Osteoblast (primary cell): Measurements from ENCODE around the gene DROSHA. TPM values are rescaled to one million over a fixed set of nuclear protein-coding genes. Genes with fewer than 3 reads are reported as not detected.

Source experiments
- DNase-seq: peaks from one replicate; pipeline ENCODE4 v3.0.0; 2011; ENCODE audit warnings: low spot score, mixed read lengths; ENCODE audit not compliant: insufficient read length; ENCODE audit errors: missing footprints
- H2AFZ ChIP-seq: 2 replicates; pipeline ENCODE4 v1.6.0; 2011; ENCODE audit warnings: mild to moderate bottlenecking, low read length
- H3K27ac ChIP-seq: 2 replicates; pipeline ENCODE4 v1.5.1; 2011; ENCODE audit warnings: mild to moderate bottlenecking, low read depth, low read length, moderate library complexity
- H3K27me3 ChIP-seq: 2 replicates; pipeline ENCODE4 v1.6.0; 2012; ENCODE audit warnings: mild to moderate bottlenecking, control low read depth, inconsistent platforms, low read length, moderate library complexity; ENCODE audit not compliant: insufficient read depth
- H3K36me3 ChIP-seq: 2 replicates; pipeline ENCODE4 v1.5.1; 2011; ENCODE audit warnings: mild to moderate bottlenecking, low read length, control low read depth, moderate library complexity; ENCODE audit not compliant: insufficient read depth
- H3K4me1 ChIP-seq: 2 replicates; pipeline ENCODE4 v1.5.1; 2011; ENCODE audit warnings: mild to moderate bottlenecking, low read length, control low read depth, moderate library complexity; ENCODE audit not compliant: insufficient read depth
- H3K4me2 ChIP-seq: 2 replicates; pipeline ENCODE4 v1.6.0; 2011; ENCODE audit warnings: mild to moderate bottlenecking, low read length; ENCODE audit not compliant: insufficient read depth
- H3K4me3 ChIP-seq: fragments of 200-600 bp; sonication (generic); 3 replicates; pipeline ENCODE4 v1.5.1; 2012; ENCODE audit warnings: mild to moderate bottlenecking, low read length, inconsistent platforms; ENCODE audit not compliant: insufficient read depth
- H3K79me2 ChIP-seq: 2 replicates; pipeline ENCODE4 v1.6.0; 2012; ENCODE audit warnings: mild to moderate bottlenecking, low read length, control low read depth, inconsistent platforms; ENCODE audit not compliant: insufficient read depth
- H3K9me3 ChIP-seq: 2 replicates; pipeline ENCODE4 v1.5.1; 2011; ENCODE audit warnings: low read depth, low read length, control low read depth
- H4K20me1 ChIP-seq: 2 replicates; pipeline ENCODE4 v1.6.0; 2012; ENCODE audit warnings: mild to moderate bottlenecking, low read length, control low read depth; ENCODE audit not compliant: insufficient read depth
- CTCF ChIP-seq: IDR thresholded peaks from 2 replicates; pipeline ENCODE4 v1.5.1; 2011; ENCODE audit warnings: mild to moderate bottlenecking, low read depth, low read length, moderate library complexity; ENCODE audit errors: extremely low read depth
- total RNA-seq: library from RNA; depleted of rRNA; stranded (reverse); fragments of >200 nt; gene quantifications from 2 replicates; pipeline ENCODE4 v1.2.3, GENCODE V29; 2012

The DROSHA gene
- total RNA-seq = 32.9 and 35.7 TPM in 2 replicates

GRCh38 chr5:31531888-31532547 is at the start of gene DROSHA, which contains the start of gene C5orf22:
DROSHA (minus strand) TSS chr5:31532093; CDS start chr5:31529059, 3,034 bp downstream.
C5orf22 (plus strand) TSS chr5:31532301; CDS start chr5:31532393, 92 bp downstream.
- H3K27ac ChIP-seq = peak within 1 kb of the TSS; percentile 87
- peaks cover 63% of the 10 kb centered on the region for H3K79me2 ChIP-seq
- H4K20me1 ChIP-seq = peaks cover 6% of the 10 kb centered on the region
- H3K4me1 ChIP-seq = peaks cover 16% of the 10 kb centered on the region
- peak; percentile 7 for TF ChIP-seq CTCF
- no peaks in the 10 kb centered on the region for H3K27me3 ChIP-seq
- H3K4me2 ChIP-seq = peak within 1 kb of the TSS; percentile 99
- H2AFZ ChIP-seq = peak within 1 kb of the TSS; percentile 96
- peak within 1 kb of the TSS; percentile 97 for H3K4me3 ChIP-seq
- peaks cover 49% of the 10 kb centered on the region for H3K36me3 ChIP-seq
- peak; percentile 98 for DNase-seq
- H3K9me3 ChIP-seq = no peaks in the 10 kb centered on the region

- DNase-seq = no peak
- no peak overlapping the region for H3K4me3 ChIP-seq
- H3K36me3 ChIP-seq = no peaks in the 10 kb centered on the region
- no peaks in the 10 kb centered on the region for H3K79me2 ChIP-seq
- no peak overlapping the region for H3K4me2 ChIP-seq
- H3K27ac ChIP-seq = no peak overlapping the region
- no peak overlapping the region for H2AFZ ChIP-seq
- no peaks in the 10 kb centered on the region for H4K20me1 ChIP-seq
- H3K4me1 ChIP-seq = no peaks in the 10 kb centered on the region
- no peaks in the 10 kb centered on the region for H3K9me3 ChIP-seq
- no peaks in the 10 kb centered on the region for H3K27me3 ChIP-seq
- TF ChIP-seq CTCF = no peak
Observed at GRCh38 chr5:31579558-31579957, 47.7 kb upstream of the DROSHA start.

GRCh38 chr5:31577438-31577837 is 45.5 kb upstream of the DROSHA start:
- DNase-seq = no peak
- no peak overlapping the region for H2AFZ ChIP-seq
- no peaks in the 10 kb centered on the region for H3K79me2 ChIP-seq
- no peak overlapping the region for H3K27ac ChIP-seq
- H3K4me3 ChIP-seq = no peak overlapping the region
- H3K27me3 ChIP-seq = no peaks in the 10 kb centered on the region
- no peaks in the 10 kb centered on the region for H3K4me1 ChIP-seq
- H3K9me3 ChIP-seq = no peaks in the 10 kb centered on the region
- no peak overlapping the region for H3K4me2 ChIP-seq
- TF ChIP-seq CTCF = no peak
- no peaks in the 10 kb centered on the region for H4K20me1 ChIP-seq
- H3K36me3 ChIP-seq = no peaks in the 10 kb centered on the region

GRCh38 chr5:31574772-31575171 is 42.9 kb upstream of the DROSHA start:
- Histone ChIP-seq H3K4me2 (no peak overlapping the region), H4K20me1 (no peaks in the 10 kb centered on the region), H3K79me2 (no peaks in the 10 kb centered on the region), H3K4me1 (no peaks in the 10 kb centered on the region), H3K27ac (no peak overlapping the region), H3K4me3 (no peak overlapping the region), H2AFZ (no peak overlapping the region), H3K27me3 (no peaks in the 10 kb centered on the region), H3K36me3 (no peaks in the 10 kb centered on the region), H3K9me3 (no peaks in the 10 kb centered on the region)
- TF ChIP-seq CTCF = no peak
- DNase-seq = no peak
